Placental pericyte (primary cell): Measurements from ENCODE around the gene PRMT1. TPM values are rescaled to one million over a fixed set of nuclear protein-coding genes. Genes with fewer than 3 reads are reported as not detected.

Experiments
- small RNA-seq: library from RNA; depleted of rRNA; stranded (forward); fragments of <200 nt; gene quantifications from one replicate; pipeline ENCODE3, GENCODE V24; 2012; ENCODE audit warnings: low replicate concordance
- total RNA-seq: library from RNA; depleted of rRNA; stranded (reverse); fragments of >200 nt; gene quantifications from 2 replicates; pipeline ENCODE4 v1.2.3, GENCODE V29; 2012

Gene PRMT1
- total RNA-seq = 350 and 388 TPM in 2 replicates

GRCh38 chr19:49677231-49677900 is at the start of gene PRMT1:
Gene PRMT1 (plus strand): TSS chr19:49677271. CDS start chr19:49677281, 10 bp downstream.

GRCh38 chr19:49640113-49640898 is 36.8 kb upstream of the PRMT1 start, which contains the start of gene RRAS:
Gene RRAS (minus strand): TSS chr19:49640143. CDS start chr19:49640098, 45 bp downstream.

DNA sequence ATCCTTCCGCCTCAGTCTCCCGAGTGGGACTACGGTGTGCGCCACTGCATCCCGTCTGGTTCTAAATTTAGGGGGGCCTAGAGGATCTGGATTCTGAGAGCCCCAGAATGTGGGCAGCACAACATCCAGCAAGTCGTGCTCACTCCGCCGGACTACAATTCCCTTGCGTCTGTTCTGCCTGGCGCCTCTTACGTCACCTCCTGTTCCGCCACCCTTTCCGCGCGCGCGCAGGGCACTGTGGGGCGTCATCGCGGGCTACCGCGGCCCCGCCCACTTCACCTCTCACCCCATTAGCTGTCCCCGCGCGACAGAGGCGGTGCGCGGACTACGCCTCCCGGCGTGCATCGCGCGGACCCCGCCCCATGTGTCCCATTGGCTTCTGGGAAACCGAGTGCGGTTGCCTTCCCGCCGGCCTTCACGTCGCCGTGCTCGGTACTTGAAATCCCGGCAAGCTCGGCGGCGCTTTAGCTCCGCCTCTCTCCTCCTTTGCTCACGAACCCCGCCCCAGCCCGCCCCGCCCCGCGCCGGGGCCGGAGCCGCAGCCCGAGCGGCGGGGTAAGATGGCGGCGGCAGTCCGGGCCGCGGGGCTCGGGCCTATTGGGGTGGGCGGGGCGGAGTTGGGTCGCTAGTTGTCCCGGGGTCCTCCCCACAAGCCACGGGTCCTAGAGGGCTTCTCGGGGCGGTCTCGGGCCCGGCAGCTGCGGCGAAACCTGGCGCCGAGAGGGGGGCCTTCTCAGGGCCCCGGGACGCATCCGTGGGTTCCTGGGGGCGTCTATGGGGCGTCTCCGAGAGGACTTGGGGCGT is 35.2 kb upstream of the PRMT1 start, which contains the start of gene SCAF1:
Gene SCAF1, plus strand, starts transcription at position 522 of the 804 bp plus-strand sequence. CDS start 2,818 bp downstream, outside the sequence.

GRCh38 chr19:49665351-49666119 is 11.5 kb upstream of the PRMT1 start, which contains the start of the genes BCL2L12 and IRF3:
Gene BCL2L12 (plus strand): TSS chr19:49665933. CDS start chr19:49666693, 760 bp downstream.
Gene IRF3 (minus strand): TSS chr19:49665857. CDS start chr19:49664838, 1,019 bp downstream.

DNA sequence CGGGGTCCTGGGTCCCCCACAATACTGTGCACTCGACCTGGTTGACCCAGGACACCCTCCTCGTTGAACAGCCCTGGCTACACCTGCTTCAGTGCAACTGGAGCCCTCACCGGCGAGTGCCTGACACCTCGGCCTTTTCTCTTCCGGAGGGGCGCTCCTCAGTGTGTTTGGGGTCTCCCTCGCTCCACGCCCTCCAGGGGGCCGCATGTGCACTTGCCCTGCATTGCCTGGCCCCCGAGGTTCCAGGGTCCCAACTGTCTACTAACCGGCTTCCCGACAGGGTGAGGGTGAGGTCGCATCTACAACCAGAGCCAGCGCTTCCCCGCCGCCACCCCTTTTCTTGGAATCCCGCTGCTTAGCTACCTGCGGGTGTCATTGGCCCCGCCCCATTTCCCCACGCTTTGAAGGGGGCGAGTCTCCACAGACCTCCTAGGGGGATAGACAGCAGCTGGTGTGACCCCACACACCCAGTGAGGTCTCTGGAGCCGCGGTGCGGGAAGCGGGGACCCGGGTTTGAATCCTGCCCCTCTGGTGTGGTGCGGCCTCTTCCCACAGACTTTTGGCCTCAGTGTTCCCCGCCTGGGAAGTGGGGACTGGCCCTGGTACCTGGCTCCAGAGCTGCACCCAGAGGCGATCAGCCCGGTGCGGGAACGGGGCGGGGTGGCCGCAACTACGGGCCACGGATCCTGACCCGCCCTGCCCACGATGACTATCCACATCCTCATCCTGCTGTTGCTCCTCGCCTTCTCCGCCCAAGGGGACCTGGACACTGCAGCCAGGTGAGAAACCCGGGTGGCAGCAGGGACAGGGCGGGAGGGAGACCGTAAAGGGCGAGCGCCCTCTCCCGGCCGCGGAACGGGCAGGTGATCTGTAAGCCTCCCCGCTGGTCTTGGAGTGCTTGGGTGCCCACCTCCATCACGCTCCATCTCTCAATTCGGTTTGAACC is 12.3 kb downstream of the PRMT1 start, which contains the start of gene ADM5:
Gene ADM5, plus strand, starts transcription at position 462 of the 946 bp plus-strand sequence. Its CDS starts 244 bp downstream, at position 706.

GRCh38 chr19:49690656-49691242 is 13.7 kb downstream of the PRMT1 start, which contains the start of gene CPT1C:
Gene CPT1C (plus strand): TSS chr19:49691116. CDS start chr19:49692253, 1,137 bp downstream.

Small RNA genes lying within 50 kb of the gene (small RNA-seq; reads per million reads assigned to genes)
- gene MIR5088 = 0.13 reads per million

Other genes starting within 250 kb of the PRMT1 start
- gene SLC17A7, start 235.7 kb upstream of the PRMT1 start, total RNA-seq = not detected in 2 replicates
- gene PIH1D1, start 225.5 kb upstream of the PRMT1 start, total RNA-seq = 95.1 and 138 TPM in 2 replicates
- 30.4 and 40.1 TPM in 2 replicates for gene ALDH16A1, start 224.0 kb upstream of the PRMT1 start, total RNA-seq
- 4.8 and 6.9 TPM in 2 replicates for gene FLT3LG, start 203.1 kb upstream of the PRMT1 start, total RNA-seq
- gene RPL13A, start 189.7 kb upstream of the PRMT1 start, total RNA-seq = 1,545 and 2,202 TPM in 2 replicates
- gene RPS11, start 180.8 kb upstream of the PRMT1 start, total RNA-seq = 1,493 and 6,336 TPM in 2 replicates
- gene FCGRT, start 164.6 kb upstream of the PRMT1 start, total RNA-seq = 24.9 and 84.7 TPM in 2 replicates
- gene RCN3, start 149.3 kb upstream of the PRMT1 start, total RNA-seq = 142 and 264 TPM in 2 replicates
- gene NOSIP, start 96.7 kb upstream of the PRMT1 start, total RNA-seq = 72.2 and 106 TPM in 2 replicates
- gene PRRG2, start 96.0 kb upstream of the PRMT1 start, total RNA-seq = 0.14 and 0.22 TPM in 2 replicates
- 6.9 and 9.0 TPM in 2 replicates for gene PRR12, start 86.1 kb upstream of the PRMT1 start, total RNA-seq
- 43.5 and 62.8 TPM in 2 replicates for gene RRAS, start 37.1 kb upstream of the PRMT1 start, total RNA-seq
- gene SCAF1, start 35.1 kb upstream of the PRMT1 start, total RNA-seq = 21.7 and 35.6 TPM in 2 replicates
- 38.3 and 72.3 TPM in 2 replicates for gene IRF3, start 11.4 kb upstream of the PRMT1 start, total RNA-seq
- 3.3 and 16.2 TPM in 2 replicates for gene BCL2L12, start 11.3 kb upstream of the PRMT1 start, total RNA-seq
- 0.22 and 1.1 TPM in 2 replicates for gene ADM5, start 12.3 kb downstream of the PRMT1 start, total RNA-seq
- 4.4 and 11.7 TPM in 2 replicates for gene CPT1C, start 13.8 kb downstream of the PRMT1 start, total RNA-seq
- gene TSKS, start 86.0 kb downstream of the PRMT1 start, total RNA-seq = under 0.01 and 0.14 TPM in 2 replicates
- 131 and 141 TPM in 2 replicates for gene AP2A1, start 89.7 kb downstream of the PRMT1 start, total RNA-seq
- gene FUZ, start 136.0 kb downstream of the PRMT1 start, total RNA-seq = 17.2 and 17.5 TPM in 2 replicates
- 22.2 and 43.8 TPM in 2 replicates for gene MED25, start 141.0 kb downstream of the PRMT1 start, total RNA-seq
- gene PTOV1, start 173.9 kb downstream of the PRMT1 start, total RNA-seq = 55.4 and 82.7 TPM in 2 replicates
- gene PNKP, start 190.3 kb downstream of the PRMT1 start, total RNA-seq = 47.5 and 82.2 TPM in 2 replicates
- 16.6 and 17.9 TPM in 2 replicates for gene AKT1S1, start 200.1 kb downstream of the PRMT1 start, total RNA-seq
- gene TBC1D17, start 200.4 kb downstream of the PRMT1 start, total RNA-seq = 18.8 and 36.5 TPM in 2 replicates
- 0.43 and 3.3 TPM in 2 replicates for gene IL4I1, start 219.6 kb downstream of the PRMT1 start, total RNA-seq